Stimulated activated CD8-positive, alpha-beta memory T cell treated with anti-CD3 and anti-CD28 coated beads, Interleukin-2, amount 100 ng/mL, for 1 hour (primary cell): ENCODE data around the gene GALNT14.

ENCODE experiments used
- DNase-seq, 2 donors: peaks; one replicate each; pipeline ENCODE4 v3.0.0-alpha.2; 2020; ENCODE audit warnings: low read depth in 2 of 2

Gene GALNT14

GRCh38 chr2:31008561-31009114, 129.6 kb downstream of the GALNT14 start:
- DNase-seq, result no peak

GRCh38 chr2:31004257-31004656, 134.0 kb downstream of the GALNT14 start:
- no peak for DNase-seq

GRCh38 chr2:31003749-31004148, 134.5 kb downstream of the GALNT14 start:
- no peak for DNase-seq

- no peak for DNase-seq
Measured at GRCh38 chr2:31002537-31003150, 135.6 kb downstream of the GALNT14 start.

GRCh38 chr2:31000970-31001369, 137.3 kb downstream of the GALNT14 start:
- DNase-seq, result no peak

- DNase-seq, result no peak
Measured at GRCh38 chr2:30998672-30999071, 139.6 kb downstream of the GALNT14 start.

- no peak for DNase-seq
Measured at GRCh38 chr2:30997979-30998378, 140.3 kb downstream of the GALNT14 start.

GRCh38 chr2:30994227-30995056, 143.8 kb downstream of the GALNT14 start:
- DNase-seq, result no peak

GRCh38 chr2:30992781-30993180, 145.5 kb downstream of the GALNT14 start:
- no peak for DNase-seq

GRCh38 chr2:30990671-30991070, 147.6 kb downstream of the GALNT14 start:
- DNase-seq, result no peak

GRCh38 chr2:30990176-30990575, 148.1 kb downstream of the GALNT14 start:
- DNase-seq, result no peak

- DNase-seq, result no peak
Measured at GRCh38 chr2:30989746-30990145, 148.5 kb downstream of the GALNT14 start.

GRCh38 chr2:30987566-30987965, 150.7 kb downstream of the GALNT14 start:
- DNase-seq, result no peak

- no peak for DNase-seq
Measured at GRCh38 chr2:30986231-30986580, 152.0 kb downstream of the GALNT14 start.

GRCh38 chr2:30985493-30986230, 152.6 kb downstream of the GALNT14 start:
- no peak for DNase-seq

- no peak for DNase-seq
Measured at GRCh38 chr2:30984148-30984547, 154.1 kb downstream of the GALNT14 start.

GRCh38 chr2:30981510-30981909, 156.7 kb downstream of the GALNT14 start:
- no peak for DNase-seq

GRCh38 chr2:30981096-30981495, 157.1 kb downstream of the GALNT14 start:
- no peak for DNase-seq

GRCh38 chr2:30979822-30980245, 158.4 kb downstream of the GALNT14 start:
- DNase-seq, result no peak

GRCh38 chr2:30978854-30979253, 159.4 kb downstream of the GALNT14 start:
- DNase-seq, result no peak

- DNase-seq, result no peak
Measured at GRCh38 chr2:30978044-30978443, 160.2 kb downstream of the GALNT14 start.

- DNase-seq, result no peak
Measured at GRCh38 chr2:30975156-30975555, 163.1 kb downstream of the GALNT14 start.
